PFSK-1 (cell line): ENCODE results near the gene ARHGAP11A.

Experiments
- POLR2AphosphoS5 ChIP-seq: IDR thresholded peaks from 2 replicates; pipeline ENCODE4 v1.6.1; 2012; ENCODE audit warnings: low read depth, mild to moderate bottlenecking, control low read depth, low read length, moderate library complexity
- SIN3A ChIP-seq: IDR thresholded peaks from 2 replicates; pipeline ENCODE4 v1.6.1; 2012; ENCODE audit warnings: mild to moderate bottlenecking, low read length, moderate library complexity, borderline replicate concordance; ENCODE audit not compliant: insufficient read depth
- TAF1 ChIP-seq: IDR thresholded peaks from 2 replicates; pipeline ENCODE4 v1.6.1; 2012; ENCODE audit warnings: low read length, control low read depth, borderline replicate concordance; ENCODE audit not compliant: insufficient read depth
- TF ChIP-seq, protein P1 (sequence below), 2 experiments: IDR thresholded peaks; 2 replicates each; pipeline versions ENCODE4 v1.6.1 to v1.8.0; 2011 to 2012; ENCODE audit warnings: low read depth in 2 of 2, low read length in 2 of 2, control low read depth in 1 of 2, inconsistent platforms in 1 of 2, mild to moderate bottlenecking in 1 of 2, moderate library complexity in 1 of 2; ENCODE audit not compliant: insufficient read depth in 1 of 2

GRCh38 chr15:32668942-32669341 is 53.6 kb downstream of the ARHGAP11A start:
- no peak for TF ChIP-seq TAF1
- TF ChIP-seq, protein P1, sequence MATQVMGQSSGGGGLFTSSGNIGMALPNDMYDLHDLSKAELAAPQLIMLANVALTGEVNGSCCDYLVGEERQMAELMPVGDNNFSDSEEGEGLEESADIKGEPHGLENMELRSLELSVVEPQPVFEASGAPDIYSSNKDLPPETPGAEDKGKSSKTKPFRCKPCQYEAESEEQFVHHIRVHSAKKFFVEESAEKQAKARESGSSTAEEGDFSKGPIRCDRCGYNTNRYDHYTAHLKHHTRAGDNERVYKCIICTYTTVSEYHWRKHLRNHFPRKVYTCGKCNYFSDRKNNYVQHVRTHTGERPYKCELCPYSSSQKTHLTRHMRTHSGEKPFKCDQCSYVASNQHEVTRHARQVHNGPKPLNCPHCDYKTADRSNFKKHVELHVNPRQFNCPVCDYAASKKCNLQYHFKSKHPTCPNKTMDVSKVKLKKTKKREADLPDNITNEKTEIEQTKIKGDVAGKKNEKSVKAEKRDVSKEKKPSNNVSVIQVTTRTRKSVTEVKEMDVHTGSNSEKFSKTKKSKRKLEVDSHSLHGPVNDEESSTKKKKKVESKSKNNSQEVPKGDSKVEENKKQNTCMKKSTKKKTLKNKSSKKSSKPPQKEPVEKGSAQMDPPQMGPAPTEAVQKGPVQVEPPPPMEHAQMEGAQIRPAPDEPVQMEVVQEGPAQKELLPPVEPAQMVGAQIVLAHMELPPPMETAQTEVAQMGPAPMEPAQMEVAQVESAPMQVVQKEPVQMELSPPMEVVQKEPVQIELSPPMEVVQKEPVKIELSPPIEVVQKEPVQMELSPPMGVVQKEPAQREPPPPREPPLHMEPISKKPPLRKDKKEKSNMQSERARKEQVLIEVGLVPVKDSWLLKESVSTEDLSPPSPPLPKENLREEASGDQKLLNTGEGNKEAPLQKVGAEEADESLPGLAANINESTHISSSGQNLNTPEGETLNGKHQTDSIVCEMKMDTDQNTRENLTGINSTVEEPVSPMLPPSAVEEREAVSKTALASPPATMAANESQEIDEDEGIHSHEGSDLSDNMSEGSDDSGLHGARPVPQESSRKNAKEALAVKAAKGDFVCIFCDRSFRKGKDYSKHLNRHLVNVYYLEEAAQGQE (IDR thresholded peaks at IDR 0.05; ENCODE audit: insufficient read depth in 1 of 2, low read depth in 2 of 2, low read length in 2 of 2), result no peak
- TF ChIP-seq SIN3A, result no peak
- no peak for TF ChIP-seq POLR2AphosphoS5
